D721Med (cell line): ENCODE data around the gene GAS6.

Experiments
- DNase-seq: peaks from one replicate; pipeline ENCODE4 v3.0.0; 2011; ENCODE audit warnings: low spot score; ENCODE audit not compliant: insufficient read length
- FAIRE-seq: peaks from 2 replicates; lab custom pipeline; 2011; peaks lifted over from hg19 to GRCh38; lab: Jason Lieb, UNC
- TF ChIP-seq, protein P1 (sequence below): IDR thresholded peaks from 2 replicates; pipeline ENCODE4 v1.5.1; 2012; ENCODE audit warnings: mild to moderate bottlenecking, control low read depth; ENCODE audit not compliant: insufficient read depth; ENCODE audit errors: missing control alignments

Gene GAS6

DNA sequence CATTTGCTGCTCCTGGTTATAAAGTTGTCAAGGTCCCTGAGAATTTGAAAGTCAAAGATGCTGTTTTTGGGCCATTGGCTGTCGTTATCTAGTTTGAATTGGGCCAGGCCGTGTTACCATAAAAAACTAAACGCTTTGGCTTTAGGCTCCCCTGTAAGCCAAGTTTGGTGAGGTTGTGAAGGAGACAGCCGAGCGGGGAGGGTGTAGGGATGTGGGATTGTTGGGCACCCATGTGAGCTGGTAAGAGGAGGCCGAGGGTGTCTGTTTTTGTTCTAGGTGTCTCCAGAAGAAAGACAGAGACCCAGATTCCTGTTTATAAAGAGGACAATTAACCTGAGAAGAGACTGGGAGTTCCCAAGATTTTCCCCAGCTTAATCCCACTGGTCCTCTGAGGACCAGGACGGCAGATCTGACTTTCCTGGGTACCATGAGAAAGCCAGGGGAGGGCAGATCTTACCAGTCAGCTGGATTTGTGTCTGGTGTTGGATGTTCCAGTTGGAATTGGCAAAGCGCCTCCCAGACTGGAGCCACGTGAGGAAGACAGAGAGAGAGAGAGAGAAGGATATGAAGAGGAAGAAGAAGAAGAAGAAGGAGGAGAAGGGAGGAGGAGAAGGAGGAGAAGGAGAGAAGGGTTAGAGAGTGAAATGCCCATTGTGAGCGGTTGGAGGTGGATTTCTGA, 79.8 kb downstream of the GAS6 start:
- DNase-seq (no peak), FAIRE-seq (no peak)
- TF ChIP-seq, protein P1, sequence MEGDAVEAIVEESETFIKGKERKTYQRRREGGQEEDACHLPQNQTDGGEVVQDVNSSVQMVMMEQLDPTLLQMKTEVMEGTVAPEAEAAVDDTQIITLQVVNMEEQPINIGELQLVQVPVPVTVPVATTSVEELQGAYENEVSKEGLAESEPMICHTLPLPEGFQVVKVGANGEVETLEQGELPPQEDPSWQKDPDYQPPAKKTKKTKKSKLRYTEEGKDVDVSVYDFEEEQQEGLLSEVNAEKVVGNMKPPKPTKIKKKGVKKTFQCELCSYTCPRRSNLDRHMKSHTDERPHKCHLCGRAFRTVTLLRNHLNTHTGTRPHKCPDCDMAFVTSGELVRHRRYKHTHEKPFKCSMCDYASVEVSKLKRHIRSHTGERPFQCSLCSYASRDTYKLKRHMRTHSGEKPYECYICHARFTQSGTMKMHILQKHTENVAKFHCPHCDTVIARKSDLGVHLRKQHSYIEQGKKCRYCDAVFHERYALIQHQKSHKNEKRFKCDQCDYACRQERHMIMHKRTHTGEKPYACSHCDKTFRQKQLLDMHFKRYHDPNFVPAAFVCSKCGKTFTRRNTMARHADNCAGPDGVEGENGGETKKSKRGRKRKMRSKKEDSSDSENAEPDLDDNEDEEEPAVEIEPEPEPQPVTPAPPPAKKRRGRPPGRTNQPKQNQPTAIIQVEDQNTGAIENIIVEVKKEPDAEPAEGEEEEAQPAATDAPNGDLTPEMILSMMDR: no peak

DNA sequence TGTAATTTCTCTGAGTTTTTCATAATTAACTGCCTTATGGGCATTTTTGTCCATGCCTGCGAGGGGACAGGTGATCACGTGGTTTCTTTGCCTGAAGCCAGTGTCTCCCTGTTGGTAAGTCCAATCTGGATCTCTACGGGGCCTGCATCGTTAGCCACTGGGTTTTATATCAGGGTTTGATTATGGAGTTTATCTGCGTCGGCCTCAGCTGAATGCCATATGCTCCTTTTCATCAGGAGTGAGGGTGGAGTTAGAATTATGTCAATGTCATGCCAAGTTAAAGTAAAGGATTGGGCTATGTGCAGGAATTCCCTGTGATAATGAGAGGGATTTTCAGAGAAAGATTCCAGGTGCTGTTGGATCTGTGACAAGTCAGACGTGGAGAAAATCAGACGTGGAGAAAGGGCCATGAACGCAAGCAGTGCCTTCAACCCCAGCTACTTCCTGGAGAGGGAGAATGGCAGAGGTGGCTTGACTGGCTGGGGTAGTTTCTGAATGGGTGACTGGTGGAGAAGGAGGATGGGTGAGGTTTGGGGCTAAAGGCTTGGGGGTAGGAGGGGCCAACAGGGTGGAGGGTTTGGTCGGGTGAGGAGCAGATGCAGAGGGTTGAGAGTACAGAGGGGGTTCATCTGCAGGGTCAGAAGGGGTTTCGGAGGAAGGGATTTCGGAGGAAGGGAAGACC, 80.5 kb downstream of the GAS6 start:
- DNase-seq (no peak), FAIRE-seq (no peak)
- TF ChIP-seq, protein P1: no peak

DNA sequence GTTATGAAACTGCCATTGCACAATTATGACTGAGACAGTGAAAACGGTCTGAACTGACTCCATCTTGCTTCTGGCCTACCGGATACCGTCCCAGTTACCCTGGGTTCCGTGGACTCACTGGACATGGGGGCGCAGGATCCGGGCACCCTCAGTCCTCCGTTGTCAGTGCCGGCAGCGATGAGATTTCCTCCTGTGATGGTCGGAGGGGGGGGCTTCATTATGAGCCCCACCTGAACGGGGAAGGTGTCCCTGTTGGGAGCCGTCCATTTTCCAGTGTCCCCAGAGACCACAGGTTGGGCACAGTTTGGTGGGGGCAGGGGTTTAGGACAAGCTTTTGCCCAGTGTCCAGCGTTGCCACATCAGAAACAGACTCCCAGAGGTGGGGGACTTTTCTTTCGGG, 81.4 kb downstream of the GAS6 start:
- FAIRE-seq (no peak), DNase-seq (no peak)
- TF ChIP-seq, protein P1: no peak

DNA sequence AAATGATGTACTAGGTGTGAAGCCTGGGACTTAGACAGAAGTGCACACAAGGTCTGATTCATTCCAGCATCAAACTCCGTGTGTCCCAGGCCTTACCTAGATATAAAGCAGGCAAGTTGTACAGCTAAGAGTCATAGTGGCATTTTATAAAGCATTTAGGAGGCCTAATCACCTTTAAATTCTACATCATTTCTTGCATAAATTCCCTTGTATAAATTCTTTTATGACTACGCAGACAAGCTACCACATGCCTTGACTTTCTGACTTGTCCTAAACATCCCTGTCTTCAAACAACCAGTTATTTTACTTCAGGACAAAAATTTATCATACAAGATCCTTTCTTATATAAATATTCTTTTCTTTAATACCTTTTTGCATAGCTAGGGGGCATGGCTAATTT, 82.3 kb downstream of the GAS6 start:
- no peak for DNase-seq
- no peak for FAIRE-seq
- TF ChIP-seq, protein P1: no peak

DNA sequence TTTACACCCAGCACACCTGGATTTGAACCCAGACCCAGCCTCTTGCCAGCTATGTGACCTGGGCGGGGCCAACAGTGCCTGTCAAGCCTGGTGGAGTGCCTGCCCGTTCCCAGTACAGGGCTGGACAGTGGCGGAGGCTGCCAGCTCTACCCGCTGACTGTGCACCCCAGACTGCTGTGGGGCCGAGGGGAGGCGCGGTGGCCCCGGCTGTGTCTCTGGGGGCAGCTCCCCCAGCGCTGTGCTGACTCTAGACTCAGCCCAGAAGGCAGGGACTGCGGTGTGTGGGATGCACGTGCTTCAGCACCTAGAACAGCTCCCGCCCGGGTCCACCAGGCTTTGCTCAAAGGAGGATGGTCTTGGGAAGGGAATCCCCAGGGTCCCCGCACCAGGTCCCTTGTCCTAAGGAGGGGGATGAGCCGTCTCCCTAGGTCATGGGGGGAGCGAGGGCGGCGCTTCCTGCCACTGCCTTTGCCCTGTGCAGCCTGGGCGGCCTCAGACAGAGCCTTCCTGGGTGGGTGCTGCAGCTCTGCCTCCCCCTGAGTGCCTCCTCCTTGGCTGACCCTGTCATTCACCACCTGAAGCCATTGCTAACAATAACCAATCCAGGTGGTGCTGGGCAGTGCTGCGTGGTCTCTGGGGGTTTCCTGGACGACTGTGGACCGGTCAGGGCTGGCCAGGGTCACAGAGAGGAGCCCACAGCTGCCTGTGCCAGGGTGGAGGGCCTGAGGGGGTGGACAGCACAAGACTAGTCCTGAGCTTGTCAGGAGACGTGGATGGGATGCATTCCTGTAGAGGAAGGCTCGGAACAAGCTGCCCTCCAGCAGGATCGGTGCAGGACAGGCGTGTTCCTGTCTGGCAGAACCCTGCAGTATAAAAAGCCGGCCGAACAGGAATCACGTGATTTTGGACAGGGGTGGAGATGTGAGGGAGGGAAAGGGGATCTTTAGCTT, 86.3 kb downstream of the GAS6 start:
- FAIRE-seq (no peak), DNase-seq (no peak)
- TF ChIP-seq, protein P1: no peak

DNA sequence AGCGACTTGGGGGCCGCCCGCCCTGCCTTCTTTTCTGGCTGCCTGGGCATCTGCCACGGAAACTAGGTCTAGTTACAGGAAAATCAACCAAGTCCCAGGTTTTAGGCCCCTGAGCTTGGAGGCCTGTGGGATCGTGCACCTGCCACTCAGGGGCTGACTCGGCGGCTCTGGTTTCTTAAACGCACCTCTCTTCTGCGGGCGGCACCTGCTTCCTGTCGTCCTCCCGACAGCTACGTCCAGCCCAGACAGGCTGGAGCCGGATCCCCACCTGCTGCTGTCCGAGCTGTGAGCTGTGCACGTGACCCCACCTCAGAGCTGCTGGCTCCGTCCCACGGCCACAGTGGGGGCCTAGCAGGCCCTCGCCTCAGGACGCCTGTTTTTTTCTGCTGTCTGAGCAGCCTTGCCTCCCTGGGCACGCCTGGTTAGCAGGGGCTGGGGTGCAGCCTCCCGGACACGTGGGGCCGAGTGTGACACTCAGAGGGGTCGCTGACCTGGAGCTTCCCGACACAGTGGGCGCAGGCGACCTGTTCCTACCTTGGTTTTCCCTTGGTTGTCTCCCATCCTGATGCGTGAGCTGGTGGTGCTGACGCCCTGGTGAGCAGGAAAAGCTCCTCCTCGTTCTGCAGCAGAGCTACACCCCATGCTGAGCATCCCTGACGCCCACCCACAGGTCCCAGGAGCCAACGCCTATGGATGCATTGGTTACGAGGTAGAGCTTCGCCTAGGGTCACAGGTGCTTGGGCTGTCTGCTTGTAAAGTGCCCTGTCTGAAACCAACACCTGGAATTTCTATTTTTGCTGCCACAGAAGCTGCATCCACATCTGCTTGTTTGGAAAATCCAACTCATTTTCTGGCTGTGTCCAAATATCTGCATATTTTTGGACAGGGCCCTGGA, 87.4 kb downstream of the GAS6 start:
- FAIRE-seq: no peak

More for the DNA sequence above, 87.4 kb downstream of the GAS6 start:
- TF ChIP-seq, protein P1: no peak
- DNase-seq: no peak
